ENCODE measurements around the gene ADAM23. TPM values are rescaled to one million over a fixed set of nuclear protein-coding genes. Genes with fewer than 3 reads are reported as not detected.

The ADAM23 gene
- polyA plus RNA-seq, 1 donor (not counting 4 experiments of a cell fraction or from before 2014, with no cell fraction given) = 1.3 TPM

DNA sequence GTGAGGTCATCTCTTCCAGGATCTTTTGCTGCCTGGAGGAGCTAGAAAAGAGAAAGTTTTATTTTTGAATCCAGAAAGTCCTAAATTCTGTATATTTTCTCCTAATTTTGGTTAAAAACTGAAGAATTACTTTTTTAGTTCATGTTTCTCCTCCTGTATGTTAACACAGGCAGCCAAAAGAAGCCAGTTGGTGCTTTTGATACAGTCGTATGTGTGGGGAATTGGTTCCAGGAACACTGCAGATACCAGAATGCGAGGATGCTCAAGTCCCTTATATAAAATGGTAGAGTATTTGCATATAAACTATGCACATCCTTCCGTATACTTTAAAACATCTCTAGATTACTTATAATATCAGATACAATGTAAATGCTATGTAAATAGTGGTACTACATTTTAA, 22.6 kb upstream of the ADAM23 start:
- Histone ChIP-seq H3K27me3 (ENCODE audit: control insufficient read depth, extremely low read depth, insufficient read depth, low read length) (no peaks in the 10 kb centered on the region), H4K20me1 (ENCODE audit: control insufficient read depth, extremely low read depth, insufficient read depth, low read length) (no peaks in the 10 kb centered on the region), H3K9me1 (ENCODE audit: control insufficient read depth, extremely low read depth, insufficient read depth, low read length) (no peaks in the 10 kb centered on the region), H3K4me1 (ENCODE audit: control insufficient read depth, extremely low read depth, insufficient read depth, low read length) (no peaks in the 10 kb centered on the region), H3K4me3 (ENCODE audit: control insufficient read depth in 2 of 3, extremely low read depth in 1 of 3, insufficient read depth in 2 of 3, low read depth in 1 of 3, low read length in 3 of 3) (no peak overlapping the region), H3K79me2 (ENCODE audit: control insufficient read depth, insufficient read depth, low read length) (no peaks in the 10 kb centered on the region), H3K4me2 (ENCODE audit: control insufficient read depth, extremely low read depth, insufficient read depth, low read depth, low read length) (no peak overlapping the region), H3K9me3 (ENCODE audit: control insufficient read depth, low read depth, low read length) (no peaks in the 10 kb centered on the region), H3K9ac (ENCODE audit: control insufficient read depth, extremely low read depth, insufficient read depth, low read length) (no peak overlapping the region), H2AFZ (ENCODE audit: control insufficient read depth, low read length) (no peak overlapping the region), H3K27ac (ENCODE audit: control insufficient read depth, insufficient read depth, low read length) (no peak overlapping the region), H3K36me3 (ENCODE audit: control insufficient read depth in 2 of 2, extremely low read depth in 1 of 2, insufficient read depth in 2 of 2, low read length in 2 of 2) (no peaks in the 10 kb centered on the region)
- DNase-seq (ENCODE audit: low read depth, low spot score) = no peak
- TF ChIP-seq EZH2 (IDR thresholded peaks at IDR 0.05; ENCODE audit: low read length) = no peak
- TF ChIP-seq, protein P1, sequence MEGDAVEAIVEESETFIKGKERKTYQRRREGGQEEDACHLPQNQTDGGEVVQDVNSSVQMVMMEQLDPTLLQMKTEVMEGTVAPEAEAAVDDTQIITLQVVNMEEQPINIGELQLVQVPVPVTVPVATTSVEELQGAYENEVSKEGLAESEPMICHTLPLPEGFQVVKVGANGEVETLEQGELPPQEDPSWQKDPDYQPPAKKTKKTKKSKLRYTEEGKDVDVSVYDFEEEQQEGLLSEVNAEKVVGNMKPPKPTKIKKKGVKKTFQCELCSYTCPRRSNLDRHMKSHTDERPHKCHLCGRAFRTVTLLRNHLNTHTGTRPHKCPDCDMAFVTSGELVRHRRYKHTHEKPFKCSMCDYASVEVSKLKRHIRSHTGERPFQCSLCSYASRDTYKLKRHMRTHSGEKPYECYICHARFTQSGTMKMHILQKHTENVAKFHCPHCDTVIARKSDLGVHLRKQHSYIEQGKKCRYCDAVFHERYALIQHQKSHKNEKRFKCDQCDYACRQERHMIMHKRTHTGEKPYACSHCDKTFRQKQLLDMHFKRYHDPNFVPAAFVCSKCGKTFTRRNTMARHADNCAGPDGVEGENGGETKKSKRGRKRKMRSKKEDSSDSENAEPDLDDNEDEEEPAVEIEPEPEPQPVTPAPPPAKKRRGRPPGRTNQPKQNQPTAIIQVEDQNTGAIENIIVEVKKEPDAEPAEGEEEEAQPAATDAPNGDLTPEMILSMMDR (optimal IDR thresholded peaks at IDR 0.05 in 1 of 3, IDR thresholded peaks at IDR 0.05 in 1 of 3, conservative IDR thresholded peaks at IDR 0.05 in 1 of 3; ENCODE audit: extremely low read depth in 1 of 3, insufficient read depth in 2 of 3, low read length in 3 of 3) = no peak
- no peak for FAIRE-seq
- dilution Hi-C loops (cut with MboI; ENCODE audit: extremely low pct_ligation_motif_present, low sequenced_read_pairs) = no loop called here

DNA sequence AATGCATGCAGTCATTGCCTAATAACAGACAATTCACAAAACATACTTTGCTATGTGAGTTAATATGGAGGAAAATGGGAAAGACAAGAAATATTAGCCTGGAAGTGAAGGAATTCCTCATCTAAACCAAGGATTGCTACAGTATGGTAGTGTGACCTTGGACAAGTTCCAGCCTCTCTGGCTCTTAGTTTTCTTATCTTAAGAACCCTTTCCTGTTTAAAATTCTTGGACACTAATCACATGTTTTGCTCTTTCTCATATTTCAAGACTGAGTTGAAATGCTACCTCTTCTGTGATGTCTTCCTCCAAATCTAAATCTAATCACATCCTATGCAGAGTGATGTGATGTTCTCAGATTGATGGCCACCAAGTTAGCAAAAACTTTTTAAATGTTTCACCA, 20.8 kb upstream of the ADAM23 start:
- no peaks in the 10 kb centered on the region for H3K9me3 ChIP-seq (ENCODE audit: control insufficient read depth, low read depth, low read length)
- H3K27me3 ChIP-seq (ENCODE audit: control insufficient read depth, extremely low read depth, insufficient read depth, low read length) = no peaks in the 10 kb centered on the region
- no peak overlapping the region for H3K9ac ChIP-seq (ENCODE audit: control insufficient read depth, extremely low read depth, insufficient read depth, low read length)
- FAIRE-seq (no peak), DNase-seq (ENCODE audit: low read depth, low spot score) (no peak)
- H3K4me1 ChIP-seq (ENCODE audit: control insufficient read depth, extremely low read depth, insufficient read depth, low read length) = no peaks in the 10 kb centered on the region
- H3K4me2 ChIP-seq (ENCODE audit: control insufficient read depth, extremely low read depth, insufficient read depth, low read depth, low read length) = no peak overlapping the region
- no peak overlapping the region for H3K4me3 ChIP-seq (ENCODE audit: control insufficient read depth in 2 of 3, extremely low read depth in 1 of 3, insufficient read depth in 2 of 3, low read depth in 1 of 3, low read length in 3 of 3)
- H4K20me1 ChIP-seq (ENCODE audit: control insufficient read depth, extremely low read depth, insufficient read depth, low read length) = no peaks in the 10 kb centered on the region
- dilution Hi-C loops (cut with MboI; ENCODE audit: extremely low pct_ligation_motif_present, low sequenced_read_pairs) = no loop called here
- H3K27ac ChIP-seq (ENCODE audit: control insufficient read depth, insufficient read depth, low read length) = no peak overlapping the region
- H3K9me1 ChIP-seq (ENCODE audit: control insufficient read depth, extremely low read depth, insufficient read depth, low read length) = no peaks in the 10 kb centered on the region
- TF ChIP-seq, protein P1 (optimal IDR thresholded peaks at IDR 0.05 in 1 of 3, IDR thresholded peaks at IDR 0.05 in 1 of 3, conservative IDR thresholded peaks at IDR 0.05 in 1 of 3; ENCODE audit: extremely low read depth in 1 of 3, insufficient read depth in 2 of 3, low read length in 3 of 3) = no peak
- TF ChIP-seq EZH2 (IDR thresholded peaks at IDR 0.05; ENCODE audit: low read length) = no peak
- H3K36me3 ChIP-seq (ENCODE audit: control insufficient read depth in 2 of 2, extremely low read depth in 1 of 2, insufficient read depth in 2 of 2, low read length in 2 of 2) = no peaks in the 10 kb centered on the region
- H3K79me2 ChIP-seq (ENCODE audit: control insufficient read depth, insufficient read depth, low read length) = no peaks in the 10 kb centered on the region
- H2AFZ ChIP-seq (ENCODE audit: control insufficient read depth, low read length) = no peak overlapping the region

All from keratinocyte (primary cell).